Central memory CD4-positive, alpha-beta T cell (primary cell): ENCODE measurements around the gene EXOC3L4.
"Not testable (repeated sequence)": the region's sequence is repeated elsewhere in the genome, so short reads cannot be mapped to it uniquely, and the experiment has no call there.

ENCODE experiments used
- DNase-seq: peaks from one replicate; pipeline ENCODE4 v3.0.0; 2022
- total RNA-seq, 3 experiments: gene quantifications; one replicate each; lab custom pipeline; 2026; lab: John Stamatoyannopoulos, UW

The EXOC3L4 gene
- total RNA-seq, result 0 to 0.04 (median 0) reads per million in 3 experiments

DNA sequence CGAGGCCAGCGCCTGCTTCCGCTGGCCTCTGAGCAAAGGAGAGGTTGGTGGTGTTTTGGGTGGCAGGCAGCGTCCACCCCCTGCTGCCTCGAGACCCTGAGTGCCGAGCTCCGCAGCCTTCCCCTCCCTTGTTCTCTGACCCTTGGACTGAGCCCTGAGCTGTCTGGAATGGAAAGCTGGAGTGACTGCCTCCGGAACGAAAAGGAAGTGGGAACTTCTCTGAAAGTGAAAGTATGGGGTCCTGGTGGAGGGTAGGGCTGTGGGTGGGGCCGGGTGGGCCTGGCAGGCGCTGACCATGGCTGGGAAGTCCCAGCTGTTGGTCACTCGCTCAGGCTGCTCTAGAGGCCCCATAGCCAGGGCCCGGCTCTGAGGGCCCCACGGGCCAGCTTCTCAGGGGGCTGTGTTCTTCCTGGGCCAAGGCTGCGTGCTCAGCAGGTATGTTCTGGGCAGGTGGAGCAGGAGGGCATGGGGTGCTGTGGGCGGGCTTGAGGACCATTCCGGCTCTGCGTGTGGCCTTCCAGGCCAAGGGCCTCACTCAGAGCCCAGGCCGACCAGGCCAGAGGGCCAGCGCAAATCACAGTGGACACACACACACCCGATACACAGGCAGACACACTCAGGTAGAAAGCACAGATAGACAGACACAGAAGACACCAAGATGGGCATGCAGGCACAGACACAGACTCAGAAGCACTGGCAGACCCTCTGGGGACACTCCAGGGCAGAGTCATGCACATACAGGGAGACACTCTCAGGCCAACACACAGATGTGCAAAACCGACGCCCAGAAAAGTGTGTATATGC, at the start of gene EXOC3L4:
TSS of gene EXOC3L4 (plus strand) at position 320 of the 804 bp plus-strand sequence. CDS start 5,495 bp downstream, outside the sequence.
- no peak for DNase-seq

DNA sequence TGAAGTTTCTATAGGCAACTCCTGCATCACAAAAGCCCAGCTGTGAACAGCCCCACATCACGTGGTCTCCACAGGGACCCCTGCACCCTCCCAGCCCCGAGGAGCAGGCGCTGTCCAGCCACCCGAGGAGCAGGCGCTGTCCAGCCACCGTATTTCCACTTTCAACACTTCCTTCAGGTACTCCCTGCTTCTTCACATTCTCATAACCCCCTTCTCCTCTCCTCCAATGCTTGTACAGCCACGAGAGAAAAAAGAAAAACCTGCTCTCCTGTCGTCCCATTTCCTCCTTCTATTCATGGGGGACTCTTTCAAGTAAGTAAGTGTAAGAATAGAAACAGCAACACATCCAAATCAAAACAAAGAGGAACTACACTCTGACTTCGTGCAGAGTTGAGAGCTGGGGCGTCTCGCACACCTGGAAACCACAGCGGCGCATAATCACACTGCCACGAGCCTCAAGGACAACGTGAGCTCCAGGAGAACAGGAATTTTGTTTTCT, 49.1 kb upstream of the EXOC3L4 start:
- no peak for DNase-seq

DNA sequence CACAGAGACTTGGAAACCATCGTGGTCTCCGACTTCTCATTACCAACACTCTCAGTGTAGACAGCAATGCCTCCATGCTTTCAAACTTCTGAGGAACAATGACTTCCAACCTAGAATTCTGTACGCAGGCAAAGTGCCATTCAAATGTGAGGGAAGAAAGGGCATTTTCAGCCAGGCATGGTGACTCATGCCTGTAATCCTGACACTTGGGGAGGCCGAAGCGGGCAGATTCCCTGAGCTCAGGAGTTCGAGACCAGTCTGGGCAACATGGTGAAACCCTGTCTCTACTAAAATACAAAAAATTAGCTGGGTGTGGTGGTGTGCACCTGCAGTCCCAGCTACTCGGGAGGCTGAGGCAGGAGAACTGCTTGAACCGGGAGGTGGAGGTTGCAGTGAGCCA, 47.1 kb upstream of the EXOC3L4 start:
- not testable (repeated sequence) for DNase-seq

DNA sequence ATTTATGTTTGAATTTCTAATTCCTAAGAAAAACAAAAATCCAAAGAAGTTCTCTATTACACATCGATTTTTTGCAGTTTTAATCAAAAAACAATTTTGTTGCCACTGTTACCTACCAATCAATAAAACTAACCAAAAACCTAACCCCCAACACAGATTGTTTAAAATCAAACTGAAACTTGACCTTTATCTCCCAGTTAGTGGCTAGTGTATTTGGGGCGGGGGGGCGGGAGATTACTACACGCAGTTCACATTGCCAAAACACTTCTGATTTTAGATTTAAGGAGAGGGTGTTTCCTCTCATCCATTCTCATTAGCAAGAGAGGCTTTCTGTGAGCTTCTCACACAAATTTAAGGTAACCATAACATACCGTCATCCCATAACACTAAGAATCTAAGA, 43.6 kb upstream of the EXOC3L4 start:
- no peak for DNase-seq

DNA sequence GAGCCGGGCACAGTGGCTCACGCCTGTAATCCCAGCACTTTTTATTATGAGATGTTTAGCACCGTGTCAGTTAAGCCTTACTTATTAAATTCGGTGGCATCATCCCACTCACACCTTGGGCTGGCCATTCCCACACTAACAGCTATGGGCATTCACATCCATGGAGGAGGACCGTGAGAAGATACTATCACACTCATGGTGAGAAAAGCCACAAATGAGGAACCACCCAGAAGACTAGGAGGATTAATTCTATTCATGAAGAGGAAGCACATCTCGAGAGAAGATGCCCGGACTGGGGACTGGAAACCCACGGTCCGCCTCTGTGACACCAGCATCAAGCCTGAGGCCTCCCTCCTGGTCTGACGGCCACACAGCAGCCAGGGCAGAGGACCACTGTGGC, 42.1 kb upstream of the EXOC3L4 start:
- no peak for DNase-seq

DNA sequence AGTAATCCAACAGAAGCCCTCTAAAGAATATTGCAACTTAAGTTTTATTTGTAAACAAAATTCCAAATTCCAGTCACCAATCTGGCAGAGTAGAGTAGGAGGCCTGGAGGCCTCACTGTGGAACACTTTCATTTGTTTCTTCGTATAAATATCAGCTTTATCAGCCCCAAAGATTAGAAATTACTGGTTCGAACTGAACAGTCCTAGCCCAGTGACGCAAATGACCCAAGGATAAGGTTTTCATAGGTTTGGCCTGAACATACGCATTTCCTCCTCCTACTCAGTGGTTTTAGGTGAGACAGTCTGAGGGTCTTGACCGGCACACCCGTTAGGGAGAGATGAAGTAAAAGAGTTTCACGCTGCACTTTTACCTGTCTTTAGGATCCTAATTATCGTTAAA, 38.8 kb upstream of the EXOC3L4 start:
- no peak for DNase-seq

DNA sequence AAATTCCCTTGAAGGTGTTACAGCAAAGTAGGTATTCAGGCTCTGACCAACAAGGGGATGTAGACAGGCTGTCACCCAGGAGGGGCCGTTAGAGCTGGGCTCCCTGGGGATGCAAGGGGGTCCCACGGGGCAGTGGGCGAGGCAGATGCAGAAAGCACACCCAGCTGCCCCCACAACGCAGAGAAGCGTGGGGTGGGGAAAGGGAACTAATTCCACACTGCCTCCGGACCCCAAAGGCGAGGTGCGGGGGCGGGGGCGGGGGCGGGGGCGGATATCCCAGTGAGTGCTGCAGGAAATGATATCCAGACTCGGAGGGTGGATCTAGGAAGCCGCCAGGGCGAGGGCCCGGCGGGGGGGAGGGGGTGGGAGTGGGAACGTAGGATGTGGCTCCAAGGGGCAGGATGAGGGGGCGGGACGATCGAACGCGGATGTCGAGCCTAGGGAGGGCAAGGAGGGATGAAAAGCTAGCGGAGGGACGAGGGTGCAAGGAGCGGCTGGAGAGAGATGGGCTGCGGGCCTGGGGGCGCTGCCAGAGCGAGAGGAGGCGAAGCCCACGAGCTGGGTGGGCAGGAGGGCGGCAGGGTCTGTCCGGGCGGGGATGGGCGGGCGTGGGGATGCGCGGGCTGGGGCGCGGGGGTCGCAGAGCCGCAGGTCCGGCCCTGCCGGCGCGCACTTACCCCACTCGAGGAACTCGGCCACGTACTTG, 38.0 kb upstream of the EXOC3L4 start:
- no peak for DNase-seq

DNA sequence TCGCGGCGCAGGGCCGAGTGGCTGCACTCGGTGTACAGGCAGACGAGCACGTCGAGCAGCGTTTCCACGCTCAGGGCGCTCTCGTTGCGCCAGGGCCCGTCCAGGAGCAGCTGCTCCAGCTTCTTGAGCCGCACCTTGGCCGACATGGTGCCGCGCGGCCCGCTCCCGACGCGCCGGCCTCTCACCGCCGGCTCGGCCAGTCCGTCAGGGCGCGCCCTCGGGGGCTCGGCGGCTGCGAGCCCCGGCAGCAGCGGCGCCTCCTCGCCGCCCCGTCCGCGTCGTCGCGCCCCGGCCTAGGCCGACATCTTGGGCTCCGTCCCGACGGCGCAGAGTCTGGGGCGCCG, 37.5 kb upstream of the EXOC3L4 start:
- DNase-seq, result no peak

DNA sequence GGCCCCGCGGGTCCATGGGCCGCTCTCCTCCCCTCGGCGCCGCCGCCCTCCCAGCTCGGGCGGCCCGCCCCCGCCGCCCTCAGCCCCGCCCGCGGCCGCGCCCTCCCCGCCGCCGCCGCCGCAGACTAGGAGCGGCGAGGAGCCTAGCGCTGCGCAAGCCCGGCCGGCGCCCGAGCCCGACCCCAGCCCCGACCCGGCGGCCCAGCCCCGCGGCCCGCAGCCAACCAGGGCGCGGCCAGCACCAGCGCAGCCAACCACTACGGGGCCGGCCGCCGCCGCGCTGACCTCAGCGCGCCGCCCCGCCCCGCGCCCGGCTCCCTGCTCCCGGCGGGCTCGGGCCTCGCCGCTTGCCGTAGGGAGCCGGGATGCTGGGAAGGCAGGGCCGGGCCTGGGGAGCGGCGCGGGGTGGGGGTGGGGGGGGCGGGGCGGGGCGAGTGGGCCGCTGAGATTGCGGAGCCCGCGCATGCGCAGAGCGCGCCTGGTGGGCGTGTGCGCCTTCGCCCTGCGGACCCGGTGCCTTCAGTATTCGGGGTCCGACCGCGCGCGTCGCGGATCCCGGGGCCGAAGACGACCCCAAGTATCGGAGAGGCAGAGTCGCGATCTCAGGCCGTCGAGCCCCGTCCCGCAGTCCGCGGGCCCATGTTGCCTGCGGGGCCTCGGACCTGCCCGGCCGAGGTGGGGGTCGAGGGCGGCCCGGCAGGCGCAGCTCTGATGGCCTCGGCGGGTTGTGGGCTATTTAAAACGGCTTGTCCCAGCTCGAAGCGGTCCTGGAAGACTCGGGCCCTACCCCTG, 37.0 kb upstream of the EXOC3L4 start, which contains the start of gene CDC42BPB:
TSS of gene CDC42BPB (minus strand) at position 178 of the 792 bp plus-strand sequence. CDS start 376 bp downstream, outside the sequence.
- peak; percentile 67 for DNase-seq

DNA sequence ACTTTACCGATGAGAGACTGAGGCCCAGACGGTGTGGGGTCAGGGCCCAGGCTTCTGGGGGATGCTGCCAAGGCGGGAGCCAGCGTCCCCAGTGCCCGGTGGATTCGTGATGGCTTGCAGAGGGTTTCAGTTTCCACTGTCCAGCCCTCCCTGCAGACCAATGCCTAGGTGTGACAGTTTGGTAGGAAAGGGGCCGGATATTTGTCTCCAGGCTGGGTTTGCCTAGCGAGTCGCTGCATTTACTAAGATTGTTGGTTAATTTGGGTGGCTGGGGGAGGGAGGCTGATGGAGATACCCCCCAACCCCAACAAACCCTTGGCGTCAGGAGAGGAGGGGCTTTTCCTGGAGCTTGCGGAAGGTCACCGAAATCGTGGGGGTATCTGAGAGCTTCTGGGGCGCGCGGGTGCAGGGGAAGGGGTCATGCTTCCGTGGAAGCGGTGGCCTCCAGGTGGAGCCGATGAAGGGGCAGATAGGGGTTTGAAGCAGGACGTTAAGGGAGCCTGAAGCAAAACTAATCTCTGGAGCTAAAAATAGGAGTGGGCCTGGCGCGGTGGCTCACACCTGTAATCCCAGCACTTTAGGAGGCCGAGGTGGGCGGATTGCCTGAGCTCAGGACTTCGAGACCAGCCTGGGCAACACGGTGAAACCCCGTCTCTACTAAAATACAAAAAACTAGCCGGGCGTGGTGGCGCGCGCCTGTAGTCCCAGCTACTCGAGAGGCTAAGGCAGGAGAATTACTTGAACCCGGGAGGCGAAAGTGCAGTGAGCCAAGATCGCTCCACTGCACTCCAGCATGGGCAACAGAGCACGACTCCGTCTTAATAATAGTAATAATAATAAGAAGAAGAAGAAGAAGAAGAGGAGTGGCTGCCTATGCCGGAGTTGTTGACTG, 36.1 kb upstream of the EXOC3L4 start:
- DNase-seq, result no peak

DNA sequence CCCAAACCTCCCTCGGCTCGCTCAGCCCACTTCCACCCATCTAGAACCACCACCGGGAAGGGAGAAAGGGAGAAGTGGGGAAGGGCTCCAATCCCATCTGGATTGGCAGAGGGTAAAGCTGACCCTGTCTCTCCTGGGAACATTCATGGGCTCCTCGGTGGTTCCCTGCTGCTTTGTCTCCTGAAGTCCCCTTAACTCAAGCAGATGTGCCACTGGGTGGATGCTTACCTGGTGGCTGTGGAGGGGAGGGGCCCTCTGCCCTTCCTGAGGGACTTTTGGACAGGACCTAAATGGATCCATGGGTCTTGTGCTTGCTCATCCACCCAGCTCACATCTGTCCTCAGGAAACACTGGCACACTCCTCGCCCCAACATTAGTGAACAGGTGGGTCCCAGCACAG, 35.0 kb upstream of the EXOC3L4 start:
- DNase-seq, result no peak

DNA sequence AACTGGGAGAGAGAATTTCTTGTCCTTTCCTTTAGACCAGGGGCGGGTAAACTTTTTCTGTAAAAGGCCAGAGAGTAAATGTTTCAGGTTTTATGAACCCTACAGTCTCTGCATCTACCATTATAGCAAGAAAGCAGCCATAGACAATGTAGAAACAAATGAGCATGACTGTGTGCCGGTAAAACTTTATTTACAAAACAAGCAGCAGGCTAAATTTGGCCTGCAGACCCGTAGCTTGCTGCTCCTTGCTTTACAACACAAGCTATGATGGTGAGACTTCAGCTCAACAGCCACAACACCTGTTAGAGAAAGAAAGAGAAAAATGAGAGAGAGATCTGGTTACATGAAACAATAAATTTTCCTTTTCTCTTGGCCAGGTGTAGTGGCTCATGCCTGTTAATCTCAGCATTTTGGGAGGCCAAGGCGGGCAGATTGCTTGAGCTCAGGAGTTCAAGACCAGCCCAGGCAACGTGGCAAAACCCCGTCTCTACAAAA, 33.0 kb upstream of the EXOC3L4 start:
- DNase-seq, result no peak

DNA sequence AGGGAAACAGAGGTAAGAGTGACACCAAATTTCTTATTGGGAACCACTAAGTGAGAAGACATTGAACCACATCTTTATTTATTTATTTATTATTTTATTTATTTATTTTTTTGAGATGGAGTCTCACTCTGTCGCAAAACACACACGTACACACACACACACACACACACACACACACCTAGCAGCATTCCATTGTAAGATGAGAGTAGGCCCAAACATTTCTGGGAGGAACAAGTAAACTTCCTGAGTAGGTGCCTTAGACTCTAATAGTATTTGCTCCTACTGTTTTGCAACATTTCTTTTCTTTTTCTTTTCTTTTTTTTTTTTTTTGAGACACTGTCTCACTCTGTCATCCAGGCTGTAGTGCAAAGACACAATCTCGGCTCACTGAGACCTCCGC, 30.1 kb upstream of the EXOC3L4 start:
- DNase-seq, result no peak

DNA sequence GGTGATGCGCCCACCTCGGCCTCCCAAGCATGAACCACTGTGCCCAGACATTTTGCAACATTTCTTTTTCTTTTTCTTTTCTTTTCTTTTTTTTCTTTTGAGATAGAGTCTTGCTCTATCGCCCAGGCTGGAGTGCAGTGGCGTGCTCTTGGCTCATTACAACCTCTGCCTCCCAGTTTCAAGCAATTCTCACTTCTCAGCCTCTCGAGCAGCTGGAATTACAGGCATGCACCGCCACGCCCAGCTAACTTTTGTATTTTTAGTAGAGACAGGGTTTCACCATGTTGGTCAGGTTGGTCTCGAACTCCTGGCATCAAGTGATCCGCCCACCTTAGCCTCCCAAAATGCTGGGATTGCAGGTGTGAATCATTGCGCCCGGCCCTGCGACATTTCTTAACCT, 29.5 kb upstream of the EXOC3L4 start:
- no peak for DNase-seq

DNA sequence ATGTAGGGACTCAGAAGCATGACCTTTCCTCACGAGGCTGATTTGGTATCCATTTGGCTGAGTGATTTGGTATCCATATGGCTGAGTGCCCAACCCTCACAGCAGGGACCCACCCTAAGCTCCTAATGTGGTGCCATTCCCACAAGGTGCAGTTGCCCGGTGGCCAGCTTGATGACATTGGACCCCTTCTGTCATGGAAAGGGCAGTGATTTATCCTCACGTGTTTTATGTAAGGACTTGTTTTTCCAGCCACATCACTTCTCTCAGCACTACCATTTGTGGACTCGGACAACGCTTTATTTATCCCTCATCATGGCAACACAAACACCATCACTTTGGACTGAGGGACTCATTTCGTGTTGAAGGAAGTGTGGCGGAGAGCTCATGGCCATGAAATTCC, 28.7 kb upstream of the EXOC3L4 start:
- DNase-seq, result no peak

DNA sequence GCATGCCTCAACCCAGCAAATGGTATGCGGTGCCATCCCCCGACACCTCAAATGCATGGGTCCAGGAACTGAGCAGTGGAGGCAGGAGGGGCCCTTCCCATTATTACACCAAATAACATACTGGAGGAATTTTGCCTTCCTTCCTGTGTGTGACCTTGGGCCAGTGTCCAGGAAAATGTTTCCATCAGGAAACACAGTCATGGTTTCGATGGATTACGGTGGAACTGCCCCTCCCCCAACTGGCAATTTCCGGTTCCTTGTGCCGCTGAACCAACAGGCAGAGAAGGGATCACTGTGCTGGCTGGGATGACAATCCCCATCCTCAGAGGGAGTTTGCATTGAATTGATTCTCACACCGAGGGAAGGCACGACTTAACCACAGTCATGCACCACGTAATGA, 28.1 kb upstream of the EXOC3L4 start:
- no peak for DNase-seq

DNA sequence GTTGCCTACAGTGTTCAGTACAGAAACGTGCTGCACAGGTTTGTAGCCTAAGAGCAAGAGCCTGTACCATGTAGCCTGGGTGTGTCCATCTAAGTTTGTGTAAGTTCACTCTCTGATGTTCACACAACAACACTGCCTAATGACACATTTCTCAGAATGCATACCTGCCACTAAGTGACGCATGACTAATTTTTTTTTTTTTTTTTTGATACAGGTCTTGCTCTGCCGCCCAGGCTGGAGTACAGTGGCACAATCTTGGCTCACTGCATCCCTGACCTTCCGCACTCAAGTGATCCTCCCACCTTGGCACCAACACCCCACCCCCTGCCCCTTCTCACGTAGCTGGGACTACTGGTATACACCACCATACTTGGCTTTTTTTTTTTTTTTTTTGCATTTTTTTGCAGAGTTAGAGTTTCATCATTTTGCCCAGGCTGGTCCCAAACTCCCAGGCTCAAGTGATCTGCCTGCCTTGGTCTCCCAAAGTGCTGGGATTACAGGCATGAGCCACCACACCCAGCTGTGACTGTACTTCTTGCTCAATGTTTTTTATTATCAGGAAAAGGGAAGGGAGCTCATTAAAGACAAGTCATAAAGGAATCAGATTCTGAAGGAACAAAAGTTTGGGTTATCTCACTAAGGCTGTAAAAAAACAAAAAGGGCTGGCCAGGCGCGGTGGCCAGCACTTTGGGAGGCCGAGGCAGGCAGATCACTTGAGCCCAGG, 27.1 kb upstream of the EXOC3L4 start:
- DNase-seq, result no peak

DNA sequence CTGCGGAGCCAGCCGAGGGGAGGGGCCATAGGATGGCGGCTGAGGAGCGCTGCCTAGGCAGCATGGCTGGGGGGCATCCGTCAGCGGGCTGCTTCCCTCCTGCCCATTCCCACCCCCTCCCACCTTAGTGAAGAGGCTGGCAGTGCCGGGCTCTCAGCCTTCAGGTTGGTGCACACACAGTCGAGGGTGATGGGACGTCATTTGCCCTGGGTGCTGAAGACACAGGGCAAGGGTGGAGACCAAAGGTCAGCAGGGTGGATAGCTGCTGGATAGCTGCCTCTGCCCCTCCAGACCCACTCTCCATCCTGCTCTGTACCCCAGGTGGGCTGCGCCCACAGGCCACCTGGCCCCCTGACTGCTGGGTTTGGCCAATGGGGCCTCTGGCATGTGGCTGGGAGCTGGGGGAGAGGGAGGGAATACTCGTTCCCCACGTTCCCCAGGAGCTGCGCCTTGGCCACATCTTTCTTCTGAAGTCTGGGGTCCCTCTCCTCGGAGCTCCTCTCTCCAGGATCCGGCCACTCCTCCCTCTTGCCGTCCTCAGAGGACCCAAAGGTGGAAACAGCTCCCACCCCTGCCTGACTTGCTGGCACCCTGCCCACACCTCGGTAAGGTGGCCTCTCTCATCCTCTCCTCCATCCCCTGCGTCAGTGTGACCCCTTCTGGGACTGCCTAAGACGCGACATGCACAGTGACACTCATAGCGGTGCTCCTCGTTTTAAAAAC, 26.0 kb upstream of the EXOC3L4 start:
- DNase-seq, result no peak

DNA sequence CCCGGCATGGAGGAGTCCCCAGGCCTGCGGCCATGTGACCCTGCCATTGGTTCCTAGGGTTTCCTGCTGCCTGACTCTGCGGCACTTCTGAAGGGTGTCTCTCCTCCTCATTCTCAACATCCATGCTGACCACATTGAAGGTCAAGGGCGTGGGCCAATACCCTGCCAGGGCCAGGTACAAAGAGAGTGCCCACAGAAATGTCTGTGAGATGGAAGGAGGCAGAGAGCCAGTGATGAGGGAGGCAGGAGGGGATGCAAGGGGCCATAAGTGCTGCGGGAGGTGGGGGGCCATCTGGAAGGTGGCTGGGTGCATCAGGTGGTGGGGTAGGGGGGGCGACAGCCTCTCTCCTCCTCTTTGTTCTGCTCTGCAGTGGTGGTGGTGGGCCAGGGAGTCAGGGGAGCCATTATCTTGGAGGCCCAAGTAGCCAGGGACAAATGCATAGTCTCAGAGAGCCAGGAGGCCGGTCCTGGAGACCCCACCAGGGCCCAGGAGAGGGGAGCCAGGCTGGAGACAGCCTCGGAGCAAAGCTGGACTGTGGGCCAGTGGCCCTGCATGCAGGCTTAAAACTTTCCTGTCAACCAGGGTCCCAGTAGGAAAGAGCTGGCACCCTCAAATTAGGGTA, 24.2 kb upstream of the EXOC3L4 start:
- DNase-seq, result no peak

DNA sequence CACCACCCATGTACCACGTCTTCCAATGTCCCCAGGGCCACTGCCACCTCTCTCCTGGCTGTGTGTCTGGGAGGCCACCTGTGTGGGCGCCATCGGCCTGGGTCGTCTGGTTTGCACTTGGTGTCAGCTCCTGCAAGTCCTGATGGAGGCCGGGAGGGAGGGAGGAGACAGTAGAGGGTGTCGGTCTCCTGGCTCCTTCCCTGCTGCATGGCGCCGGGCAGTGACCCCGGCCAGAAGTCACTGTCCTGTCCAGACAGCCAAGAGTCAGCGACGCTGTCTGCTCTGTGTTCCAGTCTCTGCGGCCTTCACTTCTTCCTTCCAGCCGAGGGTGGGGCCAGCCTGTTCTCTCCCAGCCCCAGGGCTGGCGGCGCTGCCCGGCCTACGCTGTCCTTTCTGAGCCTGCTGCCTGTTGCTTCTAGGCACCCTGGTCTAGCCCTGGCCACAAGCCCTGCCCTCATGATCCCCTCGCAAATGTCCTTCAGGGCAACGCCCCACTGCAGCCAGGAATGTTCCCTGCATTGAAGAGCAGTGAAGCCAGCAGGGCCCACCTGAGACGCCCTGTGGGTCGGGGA, 23.5 kb upstream of the EXOC3L4 start:
- DNase-seq, result no peak
